ENCODE results near the gene RLN1. TPM values are rescaled to one million over a fixed set of nuclear protein-coding genes. Genes with fewer than 3 reads are reported as not detected.
"Not testable (repeated sequence)": the region's sequence is repeated elsewhere in the genome, so short reads cannot be mapped to it uniquely, and the experiment has no call there.

RLN1 gene
- total RNA-seq, 2 donors from 2014 or later: 1.1 to 105 TPM

DNA sequence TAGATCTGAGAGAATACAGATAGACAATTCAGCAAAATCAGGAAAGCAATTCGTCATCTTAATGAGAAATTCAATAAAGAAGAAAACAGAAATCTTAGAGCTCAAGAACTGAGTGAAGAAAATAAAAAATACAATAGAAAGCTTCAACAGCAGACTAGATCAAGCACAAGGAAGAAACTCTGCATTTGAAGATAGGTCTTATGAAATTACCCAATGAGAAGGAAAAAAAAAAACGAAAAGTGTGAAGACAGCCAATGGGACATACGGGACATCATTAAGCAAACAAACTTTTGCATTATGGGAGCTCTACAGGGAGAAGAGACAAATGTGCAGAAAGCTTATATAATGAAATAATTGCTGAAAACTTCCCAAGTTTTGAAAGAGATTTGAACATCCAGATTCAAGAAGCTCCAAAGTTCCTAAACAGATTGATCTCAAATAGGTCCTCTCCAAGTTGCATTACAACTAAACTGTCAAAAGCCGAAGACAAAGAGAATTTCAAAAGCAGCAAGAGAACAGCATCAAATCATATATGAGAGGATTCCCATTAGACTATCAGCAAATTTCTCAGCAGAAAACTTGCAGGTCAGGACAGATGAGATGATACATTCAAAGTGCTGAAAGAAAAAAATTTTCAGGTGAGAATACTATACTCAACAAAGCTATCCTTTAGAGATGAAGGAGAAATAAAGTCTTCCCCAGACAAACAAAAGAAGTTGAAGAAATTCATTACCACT lies 24.3 kb downstream of the RLN1 start:
- no peaks in the 10 kb centered on the region for H3K9me3 ChIP-seq
- no peaks in the 10 kb centered on the region for H3K36me3 ChIP-seq
- 70% methylated on average over 4 of the region's 4 CpGs for WGBS
- H3K4me1 ChIP-seq (replicated peaks): no peaks in the 10 kb centered on the region
- intact Hi-C loops (cut with DNase I): no loop called here
- TF ChIP-seq POLR2A (IDR thresholded peaks at IDR 0.05) (no peak), POLR2AphosphoS5 (IDR thresholded peaks at IDR 0.05) (no peak), CTCF (IDR thresholded peaks at IDR 0.05) (no peak)
- H3K27ac ChIP-seq: no peak overlapping the region
- H3K27me3 ChIP-seq (replicated peaks; ENCODE audit: insufficient read depth): no peaks in the 10 kb centered on the region
- DNase-seq (ENCODE audit: low spot score): no peak
- no peak overlapping the region for H3K4me3 ChIP-seq

DNA sequence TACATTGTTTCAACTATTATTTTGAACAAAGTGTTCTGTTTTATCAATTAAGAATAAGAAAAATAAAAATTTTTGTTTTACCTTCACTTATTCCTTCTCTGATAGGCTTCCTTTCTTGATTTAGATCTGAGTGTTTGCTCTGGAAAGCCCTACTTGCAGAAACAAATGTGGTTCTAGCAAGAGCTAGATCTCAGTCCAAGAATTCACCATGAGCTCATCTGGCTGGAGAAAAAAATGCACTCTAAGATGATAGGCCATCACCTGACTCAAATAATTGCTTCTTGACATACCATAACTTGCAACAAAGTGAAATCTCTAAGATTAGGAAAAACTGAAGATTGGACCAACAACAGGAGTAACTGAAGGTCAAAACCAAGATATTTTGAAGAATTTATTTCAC lies 28.8 kb downstream of the RLN1 start:
- intact Hi-C loops (cut with DNase I): no loop called here
- Histone ChIP-seq H3K4me3 (no peak overlapping the region), H3K27me3 (replicated peaks; ENCODE audit: insufficient read depth) (no peaks in the 10 kb centered on the region), H3K36me3 (no peaks in the 10 kb centered on the region), H3K9me3 (no peaks in the 10 kb centered on the region), H3K4me1 (replicated peaks) (no peaks in the 10 kb centered on the region), H3K27ac (no peak overlapping the region)
- DNase-seq (ENCODE audit: low spot score): no peak
- TF ChIP-seq CTCF (IDR thresholded peaks at IDR 0.05) (no peak), POLR2AphosphoS5 (IDR thresholded peaks at IDR 0.05) (no peak), POLR2A (IDR thresholded peaks at IDR 0.05) (no peak)

- Histone ChIP-seq H3K4me1 (replicated peaks) (no peaks in the 10 kb centered on the region), H3K36me3 (no peaks in the 10 kb centered on the region), H3K27ac (no peak overlapping the region), H3K9me3 (no peaks in the 10 kb centered on the region), H3K27me3 (replicated peaks; ENCODE audit: insufficient read depth) (no peaks in the 10 kb centered on the region), H3K4me3 (no peak overlapping the region)
- DNase-seq (ENCODE audit: low spot score): no peak
- intact Hi-C loops (cut with DNase I): no loop called here
- no peak for TF ChIP-seq CTCF (IDR thresholded peaks at IDR 0.05)
- no peak for TF ChIP-seq POLR2A (IDR thresholded peaks at IDR 0.05)
- TF ChIP-seq POLR2AphosphoS5 (IDR thresholded peaks at IDR 0.05): no peak
- 85% methylated on average over 2 of the region's 2 CpGs for WGBS
Measured at GRCh38 chr9:5305741-5306140, 33.9 kb downstream of the RLN1 start.

- DNase-seq (ENCODE audit: low spot score); intact Hi-C loops (cut with DNase I); H3K9me3 ChIP-seq; H3K4me1 ChIP-seq (replicated peaks); H3K36me3 ChIP-seq; H3K4me3 ChIP-seq; H3K27me3 ChIP-seq (replicated peaks; ENCODE audit: insufficient read depth); H3K27ac ChIP-seq: not testable (repeated sequence)
- WGBS: 40% methylated on average over 15 of the region's 50 CpGs
Measured at GRCh38 chr9:5303840-5304795, 35.6 kb downstream of the RLN1 start, which contains the start of gene RLN2. Gene RLN2 (minus strand): TSS chr9:5304716. CDS start chr9:5304580, 136 bp downstream.

GRCh38 chr9:5301544-5301943 lies 38.1 kb downstream of the RLN1 start:
- no peaks in the 10 kb centered on the region for H3K27me3 ChIP-seq (replicated peaks; ENCODE audit: insufficient read depth)
- intact Hi-C loops (cut with DNase I): no loop called here
- no peak overlapping the region for H3K27ac ChIP-seq
- no peaks in the 10 kb centered on the region for H3K36me3 ChIP-seq
- 75% methylated on average over 4 of the region's 4 CpGs for WGBS
- H3K4me3 ChIP-seq: no peak overlapping the region
- TF ChIP-seq POLR2A (IDR thresholded peaks at IDR 0.05) (no peak), POLR2AphosphoS5 (IDR thresholded peaks at IDR 0.05) (no peak), CTCF (IDR thresholded peaks at IDR 0.05) (no peak)
- H3K9me3 ChIP-seq: no peaks in the 10 kb centered on the region
- H3K4me1 ChIP-seq (replicated peaks): no peaks in the 10 kb centered on the region
- no peak for DNase-seq (ENCODE audit: low spot score)

All from prostate gland (tissue), 2 donors.